LoVo (cell line): ENCODE results near the gene OR2Z1.
"Not testable (repeated sequence)": the region's sequence is repeated elsewhere in the genome, so short reads cannot be mapped to it uniquely, and the experiment has no call there.

Experiments
- DNase-seq: peaks from one replicate; pipeline ENCODE4 v3.0.0-alpha.2; 2016; ENCODE audit warnings: low spot score

Gene OR2Z1

DNA sequence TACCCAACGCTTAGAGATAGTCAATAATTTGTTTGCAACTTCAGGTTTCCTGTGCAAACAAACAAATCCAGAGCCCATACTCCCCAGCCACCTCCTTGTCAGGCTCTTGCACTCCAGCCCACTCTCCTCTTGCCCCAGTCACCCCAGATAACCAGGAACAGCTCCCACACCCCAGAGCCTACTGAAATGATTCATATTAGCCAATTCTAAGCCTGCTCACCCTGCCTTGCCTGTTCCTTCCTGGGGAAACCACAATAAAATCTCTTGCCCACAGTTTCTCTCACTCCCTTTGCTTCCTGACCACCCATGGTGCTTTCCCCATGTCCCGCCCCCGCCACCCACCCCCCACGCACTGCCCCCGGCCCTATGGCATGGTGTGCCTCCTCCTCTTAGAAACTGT is 19.1 kb upstream of the OR2Z1 start:
- DNase-seq = no peak

DNA sequence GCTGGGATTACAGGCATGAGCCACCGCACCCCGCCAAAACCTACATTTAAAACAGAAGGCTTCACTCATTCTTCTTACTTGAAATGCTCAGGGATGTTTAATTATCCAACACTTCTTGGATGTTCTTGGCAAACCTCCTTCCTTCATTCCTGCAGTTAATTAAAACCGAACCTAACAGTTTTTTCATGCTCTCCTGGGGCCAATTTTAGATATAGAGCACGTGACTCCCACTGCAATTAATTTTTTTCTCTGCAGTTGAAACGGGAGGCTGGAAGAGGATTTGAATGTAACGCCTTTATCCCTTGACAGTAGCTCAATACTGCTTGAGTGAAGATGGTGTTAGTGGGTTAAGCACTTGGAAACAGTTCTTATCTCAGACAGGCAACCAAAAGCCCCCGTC is 18.2 kb upstream of the OR2Z1 start:
- no peak for DNase-seq

DNA sequence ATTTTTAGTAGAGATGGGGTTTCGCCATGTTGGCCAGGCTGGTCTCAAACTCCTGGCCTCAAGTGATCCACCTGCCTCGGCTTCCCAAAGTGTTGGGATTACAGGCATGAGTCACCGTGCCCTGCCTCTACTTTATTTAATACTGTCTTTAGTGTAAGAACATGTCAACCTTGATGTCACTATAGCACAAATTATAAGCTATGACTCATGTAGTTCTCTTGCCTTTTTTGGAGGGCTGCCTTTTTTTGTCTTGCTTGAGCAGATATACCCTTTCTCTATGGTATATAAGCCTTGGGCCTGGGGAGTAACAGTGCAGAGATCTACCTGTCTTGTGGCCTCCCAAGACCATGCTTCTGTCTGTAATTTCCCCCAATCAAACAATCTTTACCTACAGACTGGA is 16.1 kb upstream of the OR2Z1 start:
- not testable (repeated sequence) for DNase-seq

DNA sequence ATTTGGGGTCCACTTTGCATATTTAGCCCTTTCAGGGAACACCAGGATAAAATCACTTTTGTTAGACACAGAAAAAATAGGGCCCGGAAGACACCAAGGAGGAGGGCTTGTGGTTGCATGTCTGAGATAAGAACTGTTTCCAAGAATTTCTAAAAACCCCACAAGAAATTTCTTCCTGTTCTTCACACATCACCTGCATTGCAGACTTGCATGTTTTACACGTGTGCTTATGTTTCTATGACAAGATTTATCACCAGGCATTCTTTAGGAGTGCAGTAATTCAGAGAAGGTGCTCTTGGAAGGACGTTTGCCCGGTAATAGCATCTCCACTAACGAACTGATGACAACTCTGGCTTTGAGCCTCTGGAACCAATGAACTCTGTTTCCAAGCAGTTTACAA is 15.7 kb upstream of the OR2Z1 start:
- no peak for DNase-seq

DNA sequence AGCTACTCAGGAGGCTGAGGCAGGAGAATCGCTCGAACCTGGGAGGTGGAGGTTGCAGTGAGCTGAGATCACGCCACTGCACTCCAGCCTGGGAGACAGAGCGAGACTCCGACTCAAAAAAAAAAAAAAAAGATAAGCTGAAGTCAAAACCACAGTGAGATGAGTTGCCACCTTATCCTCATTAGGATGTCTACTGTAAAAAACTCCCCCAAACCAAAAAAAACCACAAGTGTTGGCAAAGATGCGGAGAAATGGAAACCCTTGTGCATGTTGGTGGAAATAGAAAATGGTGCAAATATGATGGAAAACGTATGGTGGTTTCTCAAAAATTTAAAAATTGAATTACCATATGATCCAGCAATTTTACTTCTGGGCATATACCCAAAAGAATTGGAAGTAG is 11.1 kb upstream of the OR2Z1 start:
- not testable (repeated sequence) for DNase-seq

DNA sequence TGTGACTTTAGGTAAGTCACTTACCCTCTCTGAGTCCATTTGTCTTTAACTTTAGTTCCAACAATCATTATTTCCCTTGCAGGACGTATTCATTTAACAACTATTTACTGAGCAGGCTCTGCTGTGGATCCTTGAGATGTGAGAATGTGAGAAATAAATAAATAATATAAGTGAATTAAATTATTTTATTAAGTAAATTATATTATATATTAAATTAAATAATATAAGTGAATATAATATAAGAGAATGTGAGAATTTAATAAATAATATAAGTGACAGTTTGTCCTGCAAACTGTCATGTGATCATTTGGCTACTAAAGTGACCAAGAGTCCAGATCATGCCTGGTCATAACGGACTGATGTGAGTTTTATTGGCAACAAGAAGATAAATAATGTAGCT is 598 bp downstream of the OR2Z1 start:
- DNase-seq = no peak

DNA sequence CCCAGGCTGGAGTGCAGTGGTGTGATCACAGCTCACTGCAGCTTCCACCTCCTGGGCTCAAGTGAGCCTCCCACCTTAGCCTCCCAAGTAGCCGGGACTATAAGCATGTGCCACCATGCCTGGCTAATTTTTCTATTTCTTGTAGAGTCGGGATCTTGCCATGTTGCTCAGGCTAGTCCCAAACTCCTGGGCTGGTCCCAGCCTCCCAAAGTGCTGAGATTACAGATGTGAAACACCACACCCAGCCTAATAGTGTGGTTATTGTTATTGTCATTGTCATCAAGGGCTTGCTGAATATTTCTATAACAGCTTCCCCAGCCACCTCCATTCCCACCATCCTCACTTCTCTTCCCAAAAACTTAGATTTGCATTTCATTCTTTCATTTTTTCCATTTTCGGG is 2.8 kb downstream of the OR2Z1 start:
- no peak for DNase-seq

DNA sequence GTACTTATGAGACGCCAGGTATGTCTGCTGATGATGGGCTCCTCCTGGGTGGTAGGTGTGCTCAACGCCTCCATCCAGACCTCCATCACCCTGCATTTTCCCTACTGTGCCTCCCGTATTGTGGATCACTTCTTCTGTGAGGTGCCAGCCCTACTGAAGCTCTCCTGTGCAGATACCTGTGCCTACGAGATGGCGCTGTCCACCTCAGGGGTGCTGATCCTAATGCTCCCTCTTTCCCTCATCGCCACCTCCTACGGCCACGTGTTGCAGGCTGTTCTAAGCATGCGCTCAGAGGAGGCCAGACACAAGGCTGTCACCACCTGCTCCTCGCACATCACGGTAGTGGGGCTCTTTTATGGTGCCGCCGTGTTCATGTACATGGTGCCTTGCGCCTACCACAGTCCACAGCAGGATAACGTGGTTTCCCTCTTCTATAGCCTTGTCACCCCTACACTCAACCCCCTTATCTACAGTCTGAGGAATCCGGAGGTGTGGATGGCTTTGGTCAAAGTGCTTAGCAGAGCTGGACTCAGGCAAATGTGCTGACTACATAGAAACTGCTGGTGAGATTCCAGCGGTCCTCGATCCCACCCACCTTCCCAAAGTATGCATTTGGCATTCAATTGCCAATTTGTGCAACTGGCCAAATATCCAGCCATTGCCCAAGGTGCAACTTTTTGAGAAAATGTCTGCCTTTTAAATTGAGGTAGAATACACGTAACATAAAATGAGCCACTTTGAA is 10.2 kb downstream of the OR2Z1 start:
- DNase-seq = peak; percentile 3

DNA sequence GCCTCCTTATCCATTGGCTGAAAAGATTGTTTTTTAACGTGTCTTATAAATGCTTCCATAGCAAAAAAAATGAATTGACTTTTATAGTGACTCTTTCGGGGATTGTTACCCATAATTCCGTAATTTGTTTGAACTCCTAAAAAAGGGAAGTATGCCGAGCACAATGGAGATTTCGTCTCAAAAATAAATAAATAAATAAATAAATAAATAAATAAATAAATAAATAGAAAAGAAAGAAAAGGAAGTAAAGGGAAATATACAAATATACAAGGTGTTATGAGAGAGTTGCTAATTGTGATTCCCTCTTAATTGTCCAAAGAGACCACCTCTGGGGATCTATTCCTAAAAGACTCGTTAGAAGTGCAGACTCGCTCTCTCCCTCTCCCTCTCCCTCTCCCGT is 16.9 kb downstream of the OR2Z1 start:
- DNase-seq = no peak

DNA sequence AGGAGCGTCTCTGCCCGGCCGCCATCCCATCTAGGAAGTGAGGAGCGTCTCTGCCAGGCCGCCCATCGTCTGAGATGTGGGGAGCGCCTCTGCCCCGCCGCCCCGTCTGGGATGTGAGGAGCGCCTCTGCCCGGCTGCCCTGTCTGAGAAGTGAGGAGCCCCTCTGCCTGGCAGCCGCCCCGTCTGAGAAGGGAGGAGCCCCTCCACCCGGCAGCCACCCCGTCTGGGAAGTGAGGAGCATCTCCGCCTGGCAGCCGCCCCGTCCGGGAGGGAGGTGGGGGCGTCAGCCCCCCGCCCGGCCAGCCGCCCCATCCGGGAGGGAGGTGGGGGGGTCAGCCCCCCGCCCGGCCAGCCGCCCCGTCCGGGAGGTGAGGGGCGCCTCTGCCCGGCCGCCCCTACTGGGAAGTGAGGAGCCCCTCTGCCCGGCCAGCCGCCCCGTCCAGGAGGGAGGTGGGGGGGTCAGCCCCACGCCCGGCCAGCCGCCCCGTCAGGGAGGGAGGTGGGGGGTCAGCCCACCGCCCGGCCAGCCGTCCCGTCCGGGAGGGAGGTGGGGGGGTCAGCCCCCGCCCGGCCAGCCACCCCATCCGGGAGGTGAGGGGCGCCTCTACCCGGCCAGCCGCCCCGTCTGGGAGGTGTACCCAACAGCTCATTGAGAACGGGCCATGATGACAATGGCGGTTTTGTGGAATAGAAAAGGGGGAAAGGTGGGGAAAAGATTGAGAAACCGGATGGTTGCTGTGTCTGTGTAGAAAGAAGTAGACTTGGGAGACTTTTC is 18.0 kb downstream of the OR2Z1 start:
- not testable (repeated sequence) for DNase-seq

DNA sequence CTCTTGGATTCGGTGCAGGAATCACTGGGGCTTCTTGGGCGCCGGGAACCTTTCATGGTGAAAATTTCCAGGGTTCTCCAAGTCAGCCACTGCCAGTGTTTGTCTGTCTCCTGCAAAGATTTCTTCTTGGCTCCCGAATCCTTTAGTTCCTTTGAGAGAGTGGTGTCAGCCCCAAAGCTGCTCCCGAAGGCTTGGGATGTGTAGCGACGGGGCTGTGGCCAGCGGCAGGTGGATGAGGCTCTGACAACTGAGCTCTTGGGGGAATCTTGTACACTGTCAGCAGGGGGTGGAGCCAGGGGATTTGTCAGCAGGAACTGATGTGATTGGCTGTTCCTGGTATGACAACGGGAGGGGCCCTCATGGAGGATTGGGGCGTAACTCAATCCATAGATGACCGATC is 45.8 kb downstream of the OR2Z1 start:
- DNase-seq = not testable (repeated sequence)

DNA sequence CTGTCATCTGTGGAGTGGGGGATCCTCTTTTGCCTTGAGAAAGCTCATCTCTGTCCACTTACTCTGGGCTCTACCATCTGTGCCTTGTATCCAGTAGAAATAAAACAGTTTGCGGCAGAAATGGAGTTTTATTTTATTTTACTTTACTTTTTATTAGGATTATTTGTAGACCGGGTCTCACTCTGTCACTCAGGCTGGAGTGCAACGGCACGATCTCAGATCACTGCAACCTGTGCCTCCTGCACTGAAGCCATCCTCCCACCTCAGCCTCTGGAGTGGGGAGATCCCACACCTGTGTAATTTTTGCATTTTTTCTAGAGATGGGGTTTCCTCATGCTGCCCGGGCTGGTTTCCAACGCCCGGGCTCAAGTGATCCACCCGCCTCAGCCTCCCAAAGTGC is 47.8 kb downstream of the OR2Z1 start:
- DNase-seq = not testable (repeated sequence)

DNA sequence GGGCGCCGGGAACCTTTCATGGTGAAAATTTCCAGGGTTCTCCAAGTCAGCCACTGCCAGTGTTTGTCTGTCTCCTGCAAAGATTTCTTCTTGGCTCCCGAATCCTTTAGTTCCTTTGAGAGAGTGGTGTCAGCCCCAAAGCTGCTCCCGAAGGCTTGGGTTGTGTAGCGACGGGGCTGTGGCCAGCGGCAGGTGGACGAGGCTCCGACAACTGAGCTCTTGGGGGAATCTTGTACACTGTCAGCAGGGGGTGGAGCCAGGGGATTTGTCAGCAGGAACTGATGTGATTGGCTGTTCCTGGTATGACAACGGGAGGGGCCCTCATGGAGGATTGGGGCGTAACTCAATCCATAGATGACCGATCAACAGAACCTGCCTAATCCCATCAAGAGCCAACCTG is 52.2 kb downstream of the OR2Z1 start:
- DNase-seq = not testable (repeated sequence)
